SKM-1 treated with dmso at 0.1 percent for 144 hours (cell line): ENCODE measurements around the gene EIF4EBP3.

ENCODE experiments used
- DNase-seq: peaks from one replicate; lab custom pipeline; 2025; ENCODE audit not compliant: unreplicated experiment; lab: John Stamatoyannopoulos, UW

EIF4EBP3 gene

GRCh38 chr5:140556438-140556837 is 9.0 kb downstream of the EIF4EBP3 start:
- peak; percentile 35 for DNase-seq

DNA sequence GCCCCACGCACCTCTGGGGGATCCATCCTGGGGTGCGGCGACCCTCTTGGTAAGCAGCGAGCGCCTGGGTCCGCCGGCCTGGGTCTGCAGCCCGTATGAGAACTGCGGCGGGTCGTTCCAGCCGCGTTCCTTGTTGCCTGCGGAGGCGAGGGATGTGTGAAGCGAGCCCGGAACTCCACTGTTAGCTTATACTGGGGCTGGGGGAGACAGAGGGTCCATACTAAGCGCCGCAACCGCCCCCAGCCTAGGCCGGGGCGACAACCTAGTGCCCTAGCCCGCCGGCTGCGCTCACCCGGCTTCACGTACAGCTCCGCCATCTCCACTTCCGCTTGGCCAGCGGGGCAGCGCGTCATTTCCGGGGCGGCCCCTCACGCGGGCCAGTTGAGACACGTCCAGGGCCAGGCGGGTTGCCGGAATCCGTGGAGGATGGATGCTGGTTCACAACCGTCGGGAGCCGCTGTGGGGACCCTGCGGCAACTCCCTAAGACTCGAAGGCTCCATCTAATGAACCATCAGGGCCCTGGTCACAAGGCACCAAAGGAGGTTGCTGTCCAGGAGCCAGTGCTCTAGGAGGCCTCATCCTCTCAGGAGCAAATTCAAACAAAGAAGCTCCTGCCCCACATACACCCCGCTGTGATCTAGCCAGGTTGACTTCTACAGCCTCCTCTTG is 9.8 kb downstream of the EIF4EBP3 start, which contains the start of gene SRA1:
TSS of gene SRA1 (minus strand) at position 338 of the 670 bp plus-strand sequence. CDS start at position 317, 21 bp downstream.
- DNase-seq: peak; percentile 84

DNA sequence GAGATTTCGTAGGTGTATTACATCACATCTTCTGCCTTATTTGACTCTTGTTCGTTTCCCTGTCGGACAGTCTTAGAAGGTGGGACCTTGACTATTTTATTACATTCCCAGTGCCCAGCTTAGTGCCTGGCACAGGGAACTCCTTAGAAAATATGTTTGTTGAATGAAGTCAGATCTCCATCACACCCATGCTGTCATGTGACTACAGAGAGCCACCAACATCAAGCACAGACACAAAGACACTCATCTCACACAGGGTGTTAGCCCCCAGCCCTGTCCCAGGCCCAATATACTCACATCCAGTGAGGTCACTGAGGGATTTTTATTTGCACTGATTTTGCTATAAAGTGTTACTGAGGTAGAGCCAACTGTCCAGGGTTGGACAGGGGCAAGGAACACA is 10.5 kb downstream of the EIF4EBP3 start:
- no peak for DNase-seq

GRCh38 chr5:140558542-140558941 is 11.1 kb downstream of the EIF4EBP3 start:
- no peak for DNase-seq

- no peak for DNase-seq
Measured at GRCh38 chr5:140560227-140560626, 12.8 kb downstream of the EIF4EBP3 start.

GRCh38 chr5:140561753-140562523 is 14.5 kb downstream of the EIF4EBP3 start:
- DNase-seq: no peak

- no peak for DNase-seq
Measured at GRCh38 chr5:140563596-140563995, 16.1 kb downstream of the EIF4EBP3 start.

DNA sequence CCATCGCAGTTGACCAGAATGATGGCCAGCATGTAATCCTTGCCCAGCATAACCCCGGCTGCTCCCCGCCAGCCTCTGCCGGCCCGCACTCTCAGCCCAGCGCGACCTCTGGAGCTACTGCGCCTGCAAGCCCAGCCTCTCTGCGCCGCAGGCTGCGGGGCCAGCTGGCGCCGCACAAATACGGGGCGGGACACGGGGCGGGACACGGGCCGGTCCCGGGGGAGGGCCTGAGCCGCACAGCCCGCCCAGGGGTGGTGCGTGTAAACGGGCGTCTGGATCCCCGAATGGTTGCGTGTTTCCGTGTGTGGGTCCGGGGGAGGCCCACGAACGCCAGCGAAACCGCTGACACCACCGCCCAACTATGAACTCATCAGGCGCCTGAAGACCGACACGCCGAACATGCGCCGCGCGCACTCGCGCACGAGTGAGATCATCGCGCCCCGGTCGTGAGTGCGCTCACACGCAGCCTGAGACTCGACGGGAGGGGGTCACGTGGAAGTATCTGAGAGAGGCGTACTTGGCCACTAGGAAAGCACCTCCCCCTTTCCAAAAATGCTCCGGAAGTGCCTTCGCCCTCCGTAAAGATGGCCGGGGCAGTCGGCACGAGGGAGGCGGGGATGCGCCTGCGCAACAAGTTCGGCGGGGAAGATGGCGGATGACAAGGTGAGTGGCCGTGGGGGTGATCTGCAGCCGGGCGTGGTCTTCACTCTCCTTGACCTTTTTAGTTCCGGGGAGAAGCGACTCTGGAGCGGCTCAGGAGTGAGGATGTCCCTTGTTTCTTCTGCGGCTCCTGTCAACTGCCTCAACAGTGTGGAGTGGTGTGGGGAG is 16.9 kb downstream of the EIF4EBP3 start, which contains the start of the genes APBB3 and SLC35A4:
TSS of gene APBB3 (minus strand) at position 403 of the 828 bp plus-strand sequence. CDS start at position 50, 353 bp downstream.
TSS of gene SLC35A4 (plus strand) at position 633 of the 828 bp plus-strand sequence. CDS start 2,342 bp downstream, outside the sequence.
- DNase-seq: peak; percentile 95

DNA sequence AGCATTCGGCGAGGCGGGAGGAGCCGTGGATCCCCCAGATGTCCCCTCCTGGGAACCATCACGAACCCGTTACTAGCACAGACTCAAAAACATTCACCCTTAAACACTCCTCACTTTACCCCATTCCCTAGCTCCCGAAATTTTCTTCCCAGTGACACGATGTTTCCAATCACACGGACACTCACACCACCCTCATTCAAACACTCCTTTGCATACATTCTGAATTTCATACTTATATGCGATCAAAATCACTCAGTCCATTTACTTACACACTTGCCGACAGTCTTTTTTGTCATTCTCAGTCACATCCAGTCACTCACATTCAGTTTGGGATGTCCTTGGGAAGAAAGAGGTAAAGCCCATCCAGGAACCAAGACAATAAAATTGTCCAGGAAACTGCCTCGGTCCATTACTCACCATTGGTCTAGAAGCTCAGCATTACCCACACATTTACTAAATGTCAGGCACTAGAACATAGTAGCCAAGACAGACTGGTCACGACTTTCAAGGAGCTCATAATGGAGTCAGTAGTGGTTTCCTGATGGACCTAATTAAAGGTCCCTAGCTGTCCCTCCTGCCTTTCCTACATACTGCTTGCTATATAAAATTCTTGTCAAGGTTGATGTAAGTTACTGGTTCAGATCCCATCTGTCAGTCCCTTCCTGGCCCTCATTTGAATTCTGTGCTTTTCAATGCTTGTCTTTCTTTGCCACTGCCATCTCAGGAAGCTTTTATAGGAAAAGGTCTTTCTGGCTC is 17.7 kb downstream of the EIF4EBP3 start:
- DNase-seq: no peak

GRCh38 chr5:140565780-140566095 is 18.3 kb downstream of the EIF4EBP3 start:
- no peak for DNase-seq

DNA sequence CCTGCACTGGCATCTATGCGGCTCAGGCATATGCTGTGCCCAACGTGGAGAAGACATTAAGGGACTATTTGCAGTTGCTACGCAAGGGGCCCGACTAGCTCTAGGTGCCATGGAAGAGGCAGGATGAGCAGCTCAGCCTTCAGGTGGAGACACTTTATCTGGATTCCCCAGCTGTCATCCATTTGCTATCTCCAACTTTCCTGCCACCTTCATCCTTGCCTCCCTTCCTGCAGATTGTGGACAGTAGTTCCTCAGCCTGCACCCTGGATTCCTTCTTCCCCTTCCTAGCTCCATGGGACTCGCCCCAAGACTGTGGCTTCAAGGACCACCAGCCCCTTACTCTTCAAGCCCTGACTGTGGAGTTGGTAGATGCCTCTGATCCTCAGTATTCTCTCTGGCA is 19.2 kb downstream of the EIF4EBP3 start:
- no peak for DNase-seq

DNA sequence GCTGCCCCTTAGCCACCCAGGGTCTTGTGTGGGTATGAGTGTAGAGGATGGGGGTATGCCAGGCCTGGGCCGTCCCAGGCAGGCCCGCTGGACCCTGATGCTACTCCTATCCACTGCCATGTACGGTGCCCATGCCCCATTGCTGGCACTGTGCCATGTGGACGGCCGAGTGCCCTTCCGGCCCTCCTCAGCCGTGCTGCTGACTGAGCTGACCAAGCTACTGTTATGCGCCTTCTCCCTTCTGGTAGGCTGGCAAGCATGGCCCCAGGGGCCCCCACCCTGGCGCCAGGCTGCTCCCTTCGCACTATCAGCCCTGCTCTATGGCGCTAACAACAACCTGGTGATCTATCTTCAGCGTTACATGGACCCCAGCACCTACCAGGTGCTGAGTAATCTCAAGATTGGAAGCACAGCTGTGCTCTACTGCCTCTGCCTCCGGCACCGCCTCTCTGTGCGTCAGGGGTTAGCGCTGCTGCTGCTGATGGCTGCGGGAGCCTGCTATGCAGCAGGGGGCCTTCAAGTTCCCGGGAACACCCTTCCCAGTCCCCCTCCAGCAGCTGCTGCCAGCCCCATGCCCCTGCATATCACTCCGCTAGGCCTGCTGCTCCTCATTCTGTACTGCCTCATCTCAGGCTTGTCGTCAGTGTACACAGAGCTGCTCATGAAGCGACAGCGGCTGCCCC is 19.8 kb downstream of the EIF4EBP3 start:
- DNase-seq: no peak

DNA sequence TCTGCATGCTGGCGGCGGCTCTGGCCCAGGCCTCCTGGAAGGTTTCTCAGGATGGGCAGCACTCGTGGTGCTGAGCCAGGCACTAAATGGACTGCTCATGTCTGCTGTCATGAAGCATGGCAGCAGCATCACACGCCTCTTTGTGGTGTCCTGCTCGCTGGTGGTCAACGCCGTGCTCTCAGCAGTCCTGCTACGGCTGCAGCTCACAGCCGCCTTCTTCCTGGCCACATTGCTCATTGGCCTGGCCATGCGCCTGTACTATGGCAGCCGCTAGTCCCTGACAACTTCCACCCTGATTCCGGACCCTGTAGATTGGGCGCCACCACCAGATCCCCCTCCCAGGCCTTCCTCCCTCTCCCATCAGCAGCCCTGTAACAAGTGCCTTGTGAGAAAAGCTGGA is 20.4 kb downstream of the EIF4EBP3 start:
- DNase-seq: no peak

- no peak for DNase-seq
Measured at GRCh38 chr5:140568443-140569063, 21.1 kb downstream of the EIF4EBP3 start.

- DNase-seq: no peak
Measured at GRCh38 chr5:140569197-140569596, 21.7 kb downstream of the EIF4EBP3 start.

DNA sequence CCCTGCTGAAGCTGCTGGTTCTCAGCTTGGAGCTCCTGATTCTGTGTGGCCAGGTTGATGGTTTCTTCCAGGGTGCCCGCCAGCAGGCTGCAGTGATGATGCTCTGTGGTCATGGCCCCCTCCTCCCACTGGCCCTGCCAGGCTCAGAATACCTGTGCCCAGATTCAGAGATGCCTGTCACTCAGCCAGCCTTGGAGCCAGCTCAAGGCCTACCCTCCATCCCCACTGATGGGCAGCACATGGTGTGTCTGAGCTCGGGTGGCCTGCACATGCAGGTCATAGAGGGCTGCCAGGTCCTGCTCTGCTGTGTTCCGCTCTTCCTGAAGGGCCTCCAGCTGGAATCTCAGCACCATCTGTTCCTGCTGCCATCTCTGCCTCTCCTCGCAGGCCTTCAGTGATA is 22.6 kb downstream of the EIF4EBP3 start:
- no peak for DNase-seq

GRCh38 chr5:140570488-140570887 is 23.0 kb downstream of the EIF4EBP3 start:
- DNase-seq: no peak

GRCh38 chr5:140571105-140571504 is 23.6 kb downstream of the EIF4EBP3 start:
- DNase-seq: no peak

DNA sequence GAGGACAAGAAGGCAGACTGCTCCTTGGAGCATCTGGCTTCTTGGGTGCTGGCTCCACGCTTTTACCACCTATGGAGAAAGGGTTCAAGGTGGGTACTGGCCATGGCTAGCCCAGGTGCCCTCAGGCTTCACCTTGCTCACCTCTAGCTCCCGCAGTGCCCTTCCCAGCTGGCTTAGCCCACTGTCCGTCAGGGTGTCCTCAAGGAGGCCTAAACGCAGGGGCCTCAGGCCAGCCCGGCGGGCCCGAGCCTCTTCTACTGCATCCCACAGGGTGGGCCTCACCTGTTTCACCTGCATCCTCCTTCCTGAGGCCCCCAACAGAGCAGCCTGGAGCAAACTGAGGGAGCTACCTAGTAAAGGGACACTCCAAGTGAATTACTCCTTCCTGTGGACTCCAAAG is 26.2 kb downstream of the EIF4EBP3 start:
- DNase-seq: no peak

DNA sequence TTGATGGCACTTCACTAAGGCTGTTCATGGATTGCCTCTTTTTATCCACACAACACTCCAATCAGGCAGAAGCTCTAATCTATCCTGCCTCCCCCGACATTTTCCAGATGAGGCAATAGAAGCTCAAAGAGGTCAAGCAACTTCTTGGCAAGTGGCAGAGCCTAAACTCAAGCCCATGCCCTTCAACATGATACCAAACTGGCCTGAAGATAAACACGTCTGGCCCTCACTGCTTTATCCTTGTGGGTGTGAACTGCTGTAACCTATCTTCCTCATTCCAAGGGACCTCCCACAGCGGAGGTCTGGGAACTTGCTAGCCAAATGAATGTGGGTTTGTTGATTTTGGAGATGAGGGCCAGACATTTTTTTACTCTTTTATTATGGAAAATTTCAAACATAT is 26.7 kb downstream of the EIF4EBP3 start:
- DNase-seq: no peak
